C4-2B (cell line): ENCODE data around the gene UHRF1.

Source experiments
- ZFX ChIP-seq: fragments of 450-650 bp; IDR thresholded peaks from 2 replicates; pipeline ENCODE4 v1.6.1; 2017
- TF ChIP-seq, protein P1 (sequence below): fragments of 450-650 bp; conservative IDR thresholded peaks from 2 replicates; pipeline ENCODE4 v1.5.1; 2017; ENCODE audit warnings: mild to moderate bottlenecking

DNA sequence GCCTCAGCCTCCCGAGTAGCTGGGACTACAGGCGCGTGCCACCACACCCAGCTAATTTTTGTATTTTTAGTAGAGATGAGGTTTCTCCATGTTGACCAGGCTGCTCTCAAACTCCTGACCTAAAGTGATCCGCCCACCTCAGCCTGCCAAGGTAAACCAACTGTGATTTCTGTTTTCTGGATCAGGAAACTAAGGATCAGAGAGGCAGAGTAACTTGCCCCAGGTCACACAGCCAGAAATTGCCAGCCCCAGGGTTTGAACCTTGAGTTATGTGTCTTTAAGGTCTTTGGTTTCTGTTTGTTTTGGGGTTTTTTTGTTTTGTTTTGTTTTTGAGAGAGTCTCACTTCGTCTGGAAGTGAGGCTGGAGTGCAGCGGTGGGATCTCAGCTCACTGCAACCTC is 37.6 kb upstream of the UHRF1 start:
- TF ChIP-seq, protein P1, sequence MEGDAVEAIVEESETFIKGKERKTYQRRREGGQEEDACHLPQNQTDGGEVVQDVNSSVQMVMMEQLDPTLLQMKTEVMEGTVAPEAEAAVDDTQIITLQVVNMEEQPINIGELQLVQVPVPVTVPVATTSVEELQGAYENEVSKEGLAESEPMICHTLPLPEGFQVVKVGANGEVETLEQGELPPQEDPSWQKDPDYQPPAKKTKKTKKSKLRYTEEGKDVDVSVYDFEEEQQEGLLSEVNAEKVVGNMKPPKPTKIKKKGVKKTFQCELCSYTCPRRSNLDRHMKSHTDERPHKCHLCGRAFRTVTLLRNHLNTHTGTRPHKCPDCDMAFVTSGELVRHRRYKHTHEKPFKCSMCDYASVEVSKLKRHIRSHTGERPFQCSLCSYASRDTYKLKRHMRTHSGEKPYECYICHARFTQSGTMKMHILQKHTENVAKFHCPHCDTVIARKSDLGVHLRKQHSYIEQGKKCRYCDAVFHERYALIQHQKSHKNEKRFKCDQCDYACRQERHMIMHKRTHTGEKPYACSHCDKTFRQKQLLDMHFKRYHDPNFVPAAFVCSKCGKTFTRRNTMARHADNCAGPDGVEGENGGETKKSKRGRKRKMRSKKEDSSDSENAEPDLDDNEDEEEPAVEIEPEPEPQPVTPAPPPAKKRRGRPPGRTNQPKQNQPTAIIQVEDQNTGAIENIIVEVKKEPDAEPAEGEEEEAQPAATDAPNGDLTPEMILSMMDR = no peak
- TF ChIP-seq ZFX = no peak
